Natural killer cell (primary cell): ENCODE measurements around the gene MTARC1. TPM values are rescaled to one million over a fixed set of nuclear protein-coding genes. Genes with fewer than 3 reads are reported as not detected.

Source experiments
- ATAC-seq, 3 donors: fragments of 150-1000 bp in 2 of 3; fragments of 200-7000 bp in 1 of 3; cut with Tn5 transposase; 1 replicate in 1 of 3; 2 replicates in 2 of 3; pipeline ENCODE4 v1.10.0; 2021; ENCODE audit warnings: mild to moderate bottlenecking in 2 of 3, moderate library complexity in 2 of 3
- DNase-seq, 2 donors: peaks; one replicate each; pipeline versions ENCODE4 v3.0.0 to v3.0.0-alpha.2; 2013 to 2021; ENCODE audit warnings: mixed read lengths in 1 of 2
- H3K27ac ChIP-seq: one replicate; pipeline ENCODE4 v1.5.1; 2013; ENCODE audit warnings: mild to moderate bottlenecking, low read length
- H3K27me3 ChIP-seq: one replicate; pipeline ENCODE4 v1.6.1; 2013; ENCODE audit warnings: low read length; ENCODE audit not compliant: control insufficient read depth, insufficient read depth
- H3K36me3 ChIP-seq: one replicate; pipeline ENCODE4 v1.6.1; 2013; ENCODE audit warnings: low read length; ENCODE audit not compliant: control insufficient read depth, insufficient read depth
- H3K4me1 ChIP-seq: one replicate; pipeline ENCODE4 v1.6.1; 2013; ENCODE audit warnings: low read length; ENCODE audit not compliant: control insufficient read depth, insufficient read depth
- H3K4me3 ChIP-seq: one replicate; pipeline ENCODE4 v1.5.1; 2013; ENCODE audit warnings: low read length
- H3K9me3 ChIP-seq: one replicate; pipeline ENCODE4 v1.6.1; 2013; ENCODE audit warnings: low read length; ENCODE audit not compliant: control insufficient read depth, insufficient read depth
- H3K27ac Mint-ChIP-seq, 2 donors: one replicate each; pipeline ENCODE4 v1.8.0; 2022; ENCODE audit warnings: mild to moderate bottlenecking in 2 of 2, mixed read lengths in 2 of 2, moderate library complexity in 1 of 2
- H3K27me3 Mint-ChIP-seq, 2 donors: one replicate each; pipeline ENCODE4 v1.8.0; 2022; ENCODE audit warnings: low read depth in 2 of 2, mixed read lengths in 2 of 2
- H3K36me3 Mint-ChIP-seq: one replicate; pipeline ENCODE4 v1.8.0; 2022; ENCODE audit warnings: mixed read lengths
- H3K4me1 Mint-ChIP-seq, 2 donors: one replicate each; pipeline ENCODE4 v1.8.0; 2022; ENCODE audit warnings: mixed read lengths in 2 of 2
- H3K4me3 Mint-ChIP-seq: one replicate; pipeline ENCODE4 v1.8.0; 2022; ENCODE audit warnings: mild to moderate bottlenecking, moderate library complexity, mixed read lengths
- H3K9me3 Mint-ChIP-seq, 2 donors: one replicate each; pipeline ENCODE4 v1.8.0; 2022; ENCODE audit warnings: mixed read lengths in 2 of 2
- CTCF ChIP-seq: fragments of 200-600 bp; IDR thresholded peaks from one replicate; pipeline ENCODE4 v1.8.0; 2022; ENCODE audit warnings: antibody characterized with exemption
- WGBS: methylation state at CpG from one replicate; pipeline ENCODE4 v1.1.7; 2013; ENCODE audit warnings: missing lambda C conversion rate; ENCODE audit not compliant: insufficient coverage; 5-methylcytosine and 5-hydroxymethylcytosine counted together
- intact Hi-C: fragments of 100-400 bp; cut with micrococcal nuclease; formaldehyde crosslinking; loops from one replicate; pipeline ENCODE4 v1.14.2; 2022
- total RNA-seq, 4 donors: library from RNA; stranded (reverse); fragments of 120-200 nt in 1 of 4; gene quantifications; one replicate each; pipeline versions ENCODE4 v1.2.3 to v1.2.4, GENCODE V29; 2013 to 2022

The MTARC1 gene
- total RNA-seq, 3 donors from 2014 or later (not counting 1 experiment from before 2014, with no cell fraction given) = 0.52 to 2.5 TPM; not detected in 1

- WGBS = 84% methylated on average over 14 of the region's 14 CpGs
- Histone ChIP-seq H3K9me3 (no peaks in the 10 kb centered on the region), H3K4me1 (no peaks in the 10 kb centered on the region), H3K27ac (no peak overlapping the region), H3K27me3 (no peaks in the 10 kb centered on the region), H3K36me3 (no peaks in the 10 kb centered on the region), H3K4me3 (no peak overlapping the region)
- H3K9me3 Mint-ChIP-seq = no peaks in the 10 kb centered on the region
- peaks cover 5 to 19% of the 10 kb centered on the region in 2 donors for H3K27me3 Mint-ChIP-seq
- H3K4me3 Mint-ChIP-seq = no peak overlapping the region
- DNase-seq (no peak), ATAC-seq (no peak)
- no peak for TF ChIP-seq CTCF
- intact Hi-C loops = loop anchor here (10.0 kb wide), 1 partner anchor 386 kb away; no protein-coding TSS in a partner anchor
- no peaks in the 10 kb centered on the region for H3K4me1 Mint-ChIP-seq
- H3K36me3 Mint-ChIP-seq = no peaks in the 10 kb centered on the region
- H3K27ac Mint-ChIP-seq = no peak overlapping the region
Observed at GRCh38 chr1:220818421-220819173, 31.9 kb downstream of the MTARC1 start.

- Histone ChIP-seq H3K27me3 (no peaks in the 10 kb centered on the region), H3K36me3 (no peaks in the 10 kb centered on the region), H3K4me3 (no peak overlapping the region), H3K4me1 (no peaks in the 10 kb centered on the region), H3K9me3 (no peaks in the 10 kb centered on the region), H3K27ac (no peak overlapping the region)
- Mint-ChIP-seq H3K4me1 (no peaks in the 10 kb centered on the region), H3K4me3 (no peak overlapping the region), H3K27ac (no peak overlapping the region), H3K27me3 (peaks cover 8 to 15% of the 10 kb centered on the region in 2 donors), H3K9me3 (no peaks in the 10 kb centered on the region), H3K36me3 (no peaks in the 10 kb centered on the region)
- 78% methylated on average over 1 of the region's 1 CpG for WGBS
- intact Hi-C loops = loop anchor here (10.0 kb wide), 1 partner anchor 385 kb away; no protein-coding TSS in a partner anchor
- DNase-seq (no peak), ATAC-seq (no peak)
- TF ChIP-seq CTCF = no peak
Observed at GRCh38 chr1:220819467-220820026, 32.8 kb downstream of the MTARC1 start.

GRCh38 chr1:220824031-220824989 lies 37.6 kb downstream of the MTARC1 start:
- DNase-seq = no peak
- WGBS = 90% methylated on average over 9 of the region's 9 CpGs
- intact Hi-C loops = no loop called here
- no peaks in the 10 kb centered on the region for H3K9me3 ChIP-seq
- Mint-ChIP-seq H3K4me1 (no peaks in the 10 kb centered on the region), H3K27me3 (peaks cover 8 to 28% of the 10 kb centered on the region in 2 donors), H3K27ac (no peak overlapping the region), H3K4me3 (no peak overlapping the region), H3K36me3 (no peaks in the 10 kb centered on the region), H3K9me3 (no peaks in the 10 kb centered on the region)
- no peaks in the 10 kb centered on the region for H3K4me1 ChIP-seq
- no peak for TF ChIP-seq CTCF
- ATAC-seq = no peak
- no peak overlapping the region for H3K4me3 ChIP-seq
- no peak overlapping the region for H3K27ac ChIP-seq
- H3K27me3 ChIP-seq = no peaks in the 10 kb centered on the region
- H3K36me3 ChIP-seq = no peaks in the 10 kb centered on the region
